Adipocyte (in vitro differentiated cells): ENCODE data around the gene GALNT16.
"Not testable (repeated sequence)": the region's sequence is repeated elsewhere in the genome, so short reads cannot be mapped to it uniquely, and the experiment has no call there.

Experiments used
- DNase-seq: peaks from one replicate; pipeline ENCODE4 v3.0.0-alpha.2; 2015; ENCODE audit warnings: low read depth
- H3K27me3 ChIP-seq: replicated peaks from 2 replicates; pipeline ENCODE4 v1.7.0; 2013; ENCODE audit warnings: mild to moderate bottlenecking, low read length, moderate library complexity; ENCODE audit not compliant: control insufficient read depth, insufficient read depth
- H3K36me3 ChIP-seq: 2 replicates; pipeline ENCODE4 v1.7.0; 2013; ENCODE audit warnings: low read length, mild to moderate bottlenecking, moderate library complexity; ENCODE audit not compliant: control insufficient read depth, insufficient read depth, severe bottlenecking
- H3K4me1 ChIP-seq: 2 replicates; pipeline ENCODE4 v1.7.0; 2013; ENCODE audit warnings: mild to moderate bottlenecking, low read length, moderate library complexity; ENCODE audit not compliant: control insufficient read depth, insufficient read depth
- H3K4me3 ChIP-seq: 2 replicates; pipeline ENCODE4 v1.7.0; 2013; ENCODE audit warnings: mild to moderate bottlenecking, low read length, moderate library complexity
- H3K9ac ChIP-seq: 2 replicates; pipeline ENCODE4 v1.7.0; 2013; ENCODE audit warnings: mild to moderate bottlenecking, low read length, moderate library complexity
- H3K9me3 ChIP-seq: 2 replicates; pipeline ENCODE4 v1.7.0; 2013; ENCODE audit warnings: mild to moderate bottlenecking, low read length, moderate library complexity; ENCODE audit not compliant: control insufficient read depth

GALNT16 gene

DNA sequence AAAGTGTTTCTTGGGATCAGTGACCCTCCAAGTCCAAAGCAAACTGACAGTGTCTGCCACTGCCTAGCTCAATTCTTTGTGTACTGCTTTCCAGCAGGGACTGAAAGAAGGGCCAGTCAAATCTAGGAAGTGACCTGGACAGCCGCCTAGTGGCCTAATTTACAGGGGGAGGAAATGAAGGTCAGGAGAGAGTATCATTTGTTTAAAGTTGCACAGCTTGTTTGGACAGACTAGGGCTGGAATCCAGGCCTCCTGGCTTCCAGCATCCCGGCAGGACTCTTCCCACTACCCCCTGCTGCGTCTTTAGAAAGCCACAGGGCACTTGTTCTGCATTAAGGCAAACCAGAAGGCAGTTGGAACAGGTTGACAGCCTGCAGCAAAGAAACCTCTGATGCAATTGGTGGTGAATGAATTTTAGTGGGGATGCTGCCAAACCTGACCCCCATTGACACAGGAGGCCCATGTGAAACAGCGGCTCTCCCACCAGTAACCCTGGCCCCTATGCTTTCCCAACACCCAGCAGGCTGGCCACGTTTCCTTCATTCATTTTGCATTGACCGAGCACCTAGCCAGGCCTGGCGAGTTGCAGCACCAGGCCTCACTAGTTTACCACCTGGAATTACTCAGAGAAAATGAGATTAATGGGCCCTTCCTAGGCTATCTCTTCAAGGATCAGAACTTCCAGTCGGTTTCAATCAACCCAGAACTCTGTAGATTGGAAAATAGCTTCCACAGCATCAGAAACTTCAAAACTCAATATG, 28.2 kb downstream of the GALNT16 start:
- no peak overlapping the region for H3K9ac ChIP-seq
- peaks cover 22% of the 10 kb centered on the region for H3K4me1 ChIP-seq
- no peak overlapping the region for H3K4me3 ChIP-seq
- H3K27me3 ChIP-seq = no peaks in the 10 kb centered on the region
- no peaks in the 10 kb centered on the region for H3K9me3 ChIP-seq
- H3K36me3 ChIP-seq = no peaks in the 10 kb centered on the region
- DNase-seq = peak; percentile 53

DNA sequence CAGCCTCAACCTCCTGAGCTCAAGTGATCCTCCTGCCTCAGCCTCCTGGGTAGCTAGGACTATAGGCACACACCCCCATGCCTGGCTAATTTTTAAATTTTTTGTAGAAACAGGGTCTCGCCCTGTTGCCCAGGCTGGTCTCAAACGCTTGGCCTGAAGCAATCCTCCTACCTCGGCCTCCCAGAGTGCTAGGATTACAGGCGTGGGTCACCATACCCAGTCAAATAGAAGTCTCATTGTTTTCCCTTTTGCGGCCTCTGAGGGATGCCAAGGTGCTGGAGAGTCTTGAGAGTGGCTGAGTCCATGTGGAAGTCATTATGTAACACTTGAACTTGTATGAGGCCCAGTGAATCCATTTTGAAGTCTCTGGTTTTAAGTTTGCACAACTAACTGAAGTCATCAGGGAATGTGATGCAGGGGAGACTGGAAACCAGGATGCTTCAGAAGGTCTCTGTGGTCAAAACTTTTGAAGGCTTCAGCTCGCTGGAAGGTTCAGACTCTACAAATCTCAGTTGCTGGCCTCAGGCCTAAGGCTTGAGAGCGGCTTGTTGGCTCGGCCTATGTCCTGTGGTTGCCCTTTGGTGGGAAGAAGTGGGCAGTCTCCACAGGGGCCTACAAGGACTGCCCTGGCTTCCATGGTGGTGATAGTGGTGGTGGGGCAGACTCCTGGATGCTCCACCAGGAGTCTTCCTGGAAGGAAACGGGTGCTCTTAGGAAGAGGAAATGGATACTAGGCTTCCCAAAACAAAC, 29.2 kb downstream of the GALNT16 start:
- Histone ChIP-seq H3K9me3 (no peaks in the 10 kb centered on the region), H3K27me3 (no peaks in the 10 kb centered on the region), H3K36me3 (no peaks in the 10 kb centered on the region), H3K4me3 (no peak overlapping the region), H3K4me1 (peaks cover 22% of the 10 kb centered on the region), H3K9ac (no peak overlapping the region)
- DNase-seq = no peak

DNA sequence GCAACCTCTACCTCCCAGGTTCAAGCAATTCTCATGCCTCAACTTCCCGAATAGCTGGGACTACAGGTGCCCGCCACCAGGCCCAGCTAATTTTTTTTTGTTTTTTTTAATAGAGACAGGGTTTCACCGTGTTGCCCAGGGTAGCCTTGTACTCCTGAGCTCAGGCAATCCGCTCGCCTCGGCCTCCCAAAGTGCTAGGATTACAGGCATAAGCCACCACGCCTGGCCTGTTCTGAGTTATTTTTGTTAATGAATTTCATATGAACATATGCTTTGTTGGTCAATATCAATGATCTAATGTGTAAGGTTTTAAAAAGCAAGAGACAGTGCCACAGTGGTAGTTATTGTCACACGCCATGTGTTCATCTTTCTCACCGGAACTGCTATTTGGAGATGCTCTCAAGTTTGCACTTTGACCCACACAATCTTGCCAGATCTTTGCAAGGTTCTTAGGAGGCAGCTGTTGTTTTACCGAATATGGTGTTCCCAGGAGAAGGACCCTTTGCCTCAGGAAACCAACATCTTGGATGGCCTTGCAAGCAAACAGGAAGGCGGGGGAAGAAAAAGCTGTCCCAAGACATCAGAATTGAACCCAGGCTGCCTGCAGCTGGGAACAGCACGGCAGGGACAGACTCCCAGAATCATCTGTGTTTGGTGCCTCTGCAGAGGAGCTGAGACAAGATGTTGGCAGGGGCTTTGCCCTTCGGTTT, 30.0 kb downstream of the GALNT16 start:
- Histone ChIP-seq H3K4me1 (peaks cover 22% of the 10 kb centered on the region), H3K4me3 (no peak overlapping the region), H3K27me3 (no peaks in the 10 kb centered on the region), H3K36me3 (no peaks in the 10 kb centered on the region), H3K9ac (no peak overlapping the region), H3K9me3 (no peaks in the 10 kb centered on the region)
- no peak for DNase-seq

DNA sequence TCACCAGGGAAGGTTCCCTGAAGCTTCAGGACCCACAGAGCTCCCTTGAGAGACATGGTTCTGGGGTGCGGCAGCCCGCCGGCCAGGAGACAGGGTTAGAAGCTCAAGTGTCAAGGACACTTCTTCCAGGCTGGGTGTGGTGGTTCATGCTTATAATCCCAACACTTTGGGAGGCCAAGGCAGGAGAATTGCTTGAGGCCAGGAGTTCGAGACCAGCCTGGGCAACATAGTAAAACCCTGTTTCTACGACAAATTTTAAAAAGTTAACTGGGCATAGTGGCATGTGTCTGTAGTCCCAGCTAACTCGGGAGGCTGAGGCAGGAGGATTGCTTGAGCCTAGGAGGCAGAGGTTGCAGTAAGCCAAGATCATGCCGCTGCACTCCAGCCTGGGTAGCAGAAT, 30.9 kb downstream of the GALNT16 start:
- H3K4me3 ChIP-seq, H3K27me3 ChIP-seq, DNase-seq, H3K9ac ChIP-seq, H3K36me3 ChIP-seq, H3K9me3 ChIP-seq: not testable (repeated sequence)
- H3K4me1 ChIP-seq = peaks cover 22% of the 10 kb centered on the region

DNA sequence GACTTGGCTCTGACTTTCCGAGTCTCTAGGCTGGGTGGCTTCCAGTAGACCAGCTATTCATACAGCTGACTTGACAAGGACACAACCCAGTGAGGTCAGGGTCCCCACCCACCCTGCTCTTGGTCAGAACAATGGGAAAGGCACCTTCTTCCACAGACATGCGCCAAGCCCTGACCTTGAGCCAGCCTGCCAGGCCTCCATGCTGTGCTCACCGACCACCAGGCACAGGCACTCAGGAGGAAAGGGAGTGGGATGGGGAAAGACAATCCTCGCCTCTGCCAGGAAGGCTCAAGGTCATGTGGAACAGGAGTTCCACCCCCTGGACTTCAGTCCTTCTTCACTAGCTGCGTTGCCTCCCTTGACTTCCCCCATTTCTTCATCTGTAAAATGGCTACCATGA, 31.4 kb downstream of the GALNT16 start:
- H3K9me3 ChIP-seq = no peaks in the 10 kb centered on the region
- H3K27me3 ChIP-seq = no peaks in the 10 kb centered on the region
- no peak overlapping the region for H3K4me3 ChIP-seq
- H3K9ac ChIP-seq = no peak overlapping the region
- DNase-seq = no peak
- H3K4me1 ChIP-seq = peaks cover 22% of the 10 kb centered on the region
- H3K36me3 ChIP-seq = no peaks in the 10 kb centered on the region

DNA sequence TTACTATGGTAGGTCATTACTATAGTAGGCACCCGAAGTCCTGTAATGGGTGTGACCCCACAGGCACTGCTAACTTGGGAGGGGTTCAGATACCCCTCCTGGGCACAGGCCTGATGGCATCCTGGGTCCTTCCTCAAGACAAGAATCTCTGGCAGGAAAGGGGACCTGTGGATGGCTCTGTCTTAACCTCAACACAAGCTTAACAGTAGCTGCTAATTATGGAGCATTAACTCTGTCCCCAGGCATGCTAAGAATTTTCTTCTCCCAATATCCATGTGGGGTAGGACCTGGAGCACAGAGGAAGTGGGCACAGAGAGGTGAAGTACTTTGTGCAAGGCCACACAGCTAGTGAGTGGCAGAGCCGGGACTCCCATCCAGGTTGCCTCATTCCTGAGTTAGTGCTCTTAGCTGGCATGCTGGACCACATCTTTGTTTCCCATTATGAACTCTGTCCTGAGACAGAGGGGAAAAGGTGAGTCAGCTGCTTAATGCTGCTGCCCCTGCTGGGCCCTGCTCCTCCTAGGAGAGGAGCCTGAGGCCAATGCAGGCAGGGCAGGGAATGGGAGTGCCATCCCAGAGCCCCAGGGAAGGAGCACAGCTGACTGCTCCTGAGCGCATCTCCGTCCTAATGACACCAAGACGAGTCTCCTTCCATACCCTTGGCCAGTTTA, 32.1 kb downstream of the GALNT16 start:
- Histone ChIP-seq H3K4me1 (peaks cover 21% of the 10 kb centered on the region), H3K36me3 (no peaks in the 10 kb centered on the region), H3K4me3 (no peak overlapping the region), H3K27me3 (no peaks in the 10 kb centered on the region), H3K9ac (no peak overlapping the region), H3K9me3 (no peaks in the 10 kb centered on the region)
- no peak for DNase-seq

DNA sequence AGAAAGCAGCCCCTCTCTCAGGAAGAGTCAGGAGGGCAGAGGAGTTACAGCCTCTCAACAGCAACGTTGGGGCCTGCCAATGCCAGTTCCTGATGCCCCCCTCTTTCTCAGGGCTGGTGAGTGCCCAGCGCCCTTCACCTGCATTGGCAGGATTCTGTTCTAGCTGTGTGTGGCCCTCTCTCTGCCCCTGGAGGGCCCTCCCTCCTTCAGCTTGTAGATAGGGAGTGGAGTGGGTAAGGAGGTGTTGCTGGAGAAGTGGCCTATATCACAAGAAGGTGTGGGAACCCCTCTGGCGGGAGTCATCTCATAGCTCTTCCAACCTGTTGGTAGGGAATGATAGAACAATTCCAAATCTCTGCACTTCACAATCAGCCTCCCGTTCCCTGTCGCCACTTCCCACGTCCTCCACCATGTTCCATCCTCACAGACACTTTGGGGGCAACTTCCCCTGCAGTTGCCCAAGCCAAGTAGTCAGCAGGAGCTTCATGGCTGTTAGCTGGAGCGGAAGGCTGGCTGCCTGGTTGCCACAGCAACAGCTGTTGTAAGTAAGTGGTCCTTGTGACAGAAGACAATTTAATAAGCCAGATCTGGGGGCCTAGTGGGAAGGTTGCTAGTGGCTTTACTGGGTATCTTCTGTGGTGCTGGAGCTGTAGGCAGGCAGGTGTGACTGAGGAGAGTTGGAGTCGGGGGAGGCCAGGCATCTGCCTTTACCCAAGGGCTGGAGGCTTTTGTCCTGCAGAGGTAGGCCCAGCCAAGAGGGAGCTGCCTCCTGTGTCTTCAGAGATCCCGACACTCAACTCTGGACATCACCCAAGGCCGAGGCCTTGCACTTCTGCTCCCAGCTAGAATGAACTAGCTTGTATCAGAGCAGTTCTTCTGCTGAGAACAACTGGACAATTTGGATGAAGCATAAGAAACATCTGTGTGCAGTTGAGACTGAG, 38.4 kb downstream of the GALNT16 start:
- Histone ChIP-seq H3K9ac (no peak overlapping the region), H3K4me1 (peaks cover 14% of the 10 kb centered on the region), H3K36me3 (no peaks in the 10 kb centered on the region), H3K9me3 (no peaks in the 10 kb centered on the region), H3K27me3 (no peaks in the 10 kb centered on the region), H3K4me3 (no peak overlapping the region)
- DNase-seq = no peak

DNA sequence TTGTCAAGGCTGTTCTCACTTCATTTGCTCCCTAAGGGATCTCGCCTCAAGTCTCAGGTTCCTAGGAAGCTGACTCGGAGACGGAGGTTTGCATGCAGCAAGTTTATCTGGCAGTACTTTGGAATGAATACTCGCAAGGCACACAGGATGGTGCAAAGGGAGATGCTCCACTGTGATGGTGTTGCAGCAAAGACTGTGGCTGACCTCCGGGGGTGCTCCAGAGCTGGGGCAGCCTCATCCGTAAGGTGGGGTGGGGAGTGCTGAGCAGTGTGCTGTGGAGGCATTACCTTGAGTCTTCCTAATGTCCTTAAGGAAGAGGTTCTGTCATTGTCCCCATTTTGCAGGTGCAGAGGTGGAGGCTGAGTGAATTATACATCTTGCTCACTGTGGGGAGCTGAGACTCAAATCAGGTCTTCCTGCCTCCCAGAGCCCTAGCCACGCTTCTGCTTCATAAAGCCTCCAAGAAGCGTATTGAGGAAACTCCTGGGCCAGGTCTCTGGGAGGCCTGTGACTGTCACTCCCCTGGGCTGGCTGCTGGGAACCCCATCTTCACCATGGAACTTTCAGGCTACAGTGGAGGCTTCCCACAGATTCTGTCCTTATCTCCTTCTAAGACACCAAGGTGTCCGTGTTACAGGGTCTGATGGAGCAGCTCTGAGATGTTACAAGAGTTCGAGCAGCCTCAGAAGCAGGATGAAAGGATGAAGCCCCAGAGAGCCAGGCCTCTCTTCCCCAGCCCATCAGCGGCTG, 39.5 kb downstream of the GALNT16 start:
- Histone ChIP-seq H3K36me3 (no peaks in the 10 kb centered on the region), H3K4me3 (no peak overlapping the region), H3K9me3 (no peaks in the 10 kb centered on the region), H3K27me3 (no peaks in the 10 kb centered on the region), H3K9ac (no peak overlapping the region), H3K4me1 (peaks cover 18% of the 10 kb centered on the region)
- DNase-seq = no peak

DNA sequence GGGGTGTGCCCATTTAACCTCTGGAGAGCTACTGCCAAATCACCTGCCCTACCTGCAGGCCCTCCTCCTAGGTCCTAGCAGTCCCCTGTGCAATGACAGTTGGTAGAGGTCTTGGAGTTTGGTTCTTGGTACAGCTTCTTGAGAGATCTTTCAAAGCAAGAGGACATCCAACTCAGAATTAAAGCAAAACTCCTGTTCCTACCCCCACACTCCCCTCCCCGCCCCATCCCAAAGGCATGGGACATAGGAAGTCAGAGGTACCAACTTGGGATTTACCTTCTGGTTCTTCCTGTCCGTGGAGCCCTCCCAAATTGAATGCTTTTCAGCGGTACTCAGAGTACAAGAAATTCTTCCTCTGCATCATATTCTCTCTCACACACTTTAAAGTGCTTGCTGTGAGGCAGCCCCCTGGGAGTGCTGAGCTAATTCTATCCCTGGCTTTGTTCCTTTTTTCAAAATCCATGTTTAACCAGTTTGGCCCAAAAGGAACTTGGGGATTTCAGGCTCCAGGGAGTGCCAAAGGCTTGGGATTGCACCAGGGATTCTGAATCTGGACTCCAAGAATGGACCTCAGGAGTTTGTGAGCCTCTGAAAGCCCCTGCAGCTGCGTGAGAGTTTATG, 40.8 kb downstream of the GALNT16 start:
- no peak for DNase-seq
- no peaks in the 10 kb centered on the region for H3K36me3 ChIP-seq
- H3K4me3 ChIP-seq = no peak overlapping the region

More for the DNA sequence above, 40.8 kb downstream of the GALNT16 start:
- no peaks in the 10 kb centered on the region for H3K27me3 ChIP-seq
- H3K9ac ChIP-seq = no peak overlapping the region
- peaks cover 18% of the 10 kb centered on the region for H3K4me1 ChIP-seq
- no peaks in the 10 kb centered on the region for H3K9me3 ChIP-seq
